Measurements from ENCODE around the gene EIF4B. TPM values are rescaled to one million over a fixed set of nuclear protein-coding genes. Genes with fewer than 3 reads are reported as not detected.

Gene EIF4B
- total RNA-seq, 2 experiments from 2014 or later = 352 to 353 TPM

Small RNAs within 50 kb of the gene (microRNA-seq; reads per million reads assigned to microRNA genes)
- gene MIR6757 = not detected

Other genes with a start within 250 kb of the EIF4B start
- not detected for gene KRT76, start 229.1 kb upstream of the EIF4B start, total RNA-seq
- not detected for gene KRT3, start 210.3 kb upstream of the EIF4B start, total RNA-seq
- gene KRT4, start 192.3 kb upstream of the EIF4B start, total RNA-seq = not detected
- gene KRT79, start 172.1 kb upstream of the EIF4B start, total RNA-seq = not detected
- gene KRT78, start 157.5 kb upstream of the EIF4B start, total RNA-seq = not detected
- not detected for gene KRT8, start 101.4 kb upstream of the EIF4B start, total RNA-seq
- under 1 TPM; 0.44 to 0.95 TPM for gene KRT18, start 57.3 kb upstream of the EIF4B start, total RNA-seq
- 1 to 10 TPM; 1.0 to 1.4 TPM for gene TNS2, start 43.6 kb downstream of the EIF4B start, total RNA-seq
- 10 to 100 TPM; 27.2 to 31.2 TPM for gene SPRYD3, start 72.9 kb downstream of the EIF4B start, total RNA-seq
- gene IGFBP6, start 91.2 kb downstream of the EIF4B start, total RNA-seq = 1 to 10 TPM; 3.1 to 5.4 TPM
- gene SOAT2, start 97.0 kb downstream of the EIF4B start, total RNA-seq = 10 to 100 TPM; 10.8 to 13.3 TPM
- gene ZNF740, start 174.3 kb downstream of the EIF4B start, total RNA-seq = 10 to 100 TPM; 28.2 to 31.4 TPM
- gene CSAD, start 174.5 kb downstream of the EIF4B start, total RNA-seq = 10 to 100 TPM; 15.7 to 17.0 TPM
- gene ITGB7, start 200.8 kb downstream of the EIF4B start, total RNA-seq = 100 to 1,000 TPM; 500 to 503 TPM
- 10 to 100 TPM; 44.1 to 45.9 TPM for gene RARG, start 225.8 kb downstream of the EIF4B start, total RNA-seq

Measured in activated CD8-positive, alpha-beta T cell treated with anti-CD3 and anti-CD28 coated beads, Interleukin-2, amount 10 ng/mL, durations not matched to agents 7 days and 5 days (primary cell).